ENCODE results near the gene CENPX. TPM values are rescaled to one million over a fixed set of nuclear protein-coding genes. Genes with fewer than 3 reads are reported as not detected.
"Not testable (repeated sequence)": the region's sequence is repeated elsewhere in the genome, so short reads cannot be mapped to it uniquely, and the experiment has no call there.

The CENPX gene
- polyA plus RNA-seq, 3 donors: 38.7 to 51.4 (median 48.5) TPM

DNA sequence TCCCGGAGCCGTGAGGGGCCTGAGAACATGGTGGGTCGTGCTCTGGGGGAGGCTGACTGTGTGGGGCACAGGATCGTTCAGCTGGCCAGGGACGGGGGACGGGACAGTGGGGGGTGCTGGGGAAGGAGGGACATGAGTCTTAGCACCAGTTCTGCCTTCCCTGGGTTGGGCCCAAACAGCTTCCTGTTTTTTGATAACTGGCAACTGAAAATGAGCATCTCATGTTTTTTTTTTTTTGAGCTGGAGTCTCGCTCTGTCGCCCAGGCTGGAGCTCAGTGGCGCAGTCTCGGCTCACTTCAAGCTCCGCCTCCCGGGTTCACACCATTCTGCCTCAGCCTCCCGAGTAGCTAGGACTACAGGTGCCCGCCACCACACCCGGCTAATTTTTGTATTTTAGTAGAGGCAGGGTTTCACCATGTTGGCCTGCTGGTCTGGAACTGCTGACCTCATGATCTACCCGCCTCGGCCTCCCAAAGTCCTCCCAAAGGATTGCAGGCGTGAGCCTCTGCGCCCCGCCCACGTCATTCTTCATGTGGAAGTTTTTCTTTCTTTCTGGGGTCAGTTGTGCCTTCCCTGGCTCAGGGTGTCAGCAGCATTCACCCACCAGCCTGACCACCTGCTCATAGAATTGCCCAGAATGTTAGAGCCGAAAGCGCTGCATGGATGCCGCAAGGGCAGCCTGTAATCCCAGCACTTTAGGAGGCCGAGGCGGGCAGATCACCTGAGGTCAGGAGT is 38.9 kb downstream of the CENPX start:
- no peak for DNase-seq

- no peak for DNase-seq
These were observed 39.6 kb downstream of the CENPX start for GRCh38 chr17:81983011-81983638.

DNA sequence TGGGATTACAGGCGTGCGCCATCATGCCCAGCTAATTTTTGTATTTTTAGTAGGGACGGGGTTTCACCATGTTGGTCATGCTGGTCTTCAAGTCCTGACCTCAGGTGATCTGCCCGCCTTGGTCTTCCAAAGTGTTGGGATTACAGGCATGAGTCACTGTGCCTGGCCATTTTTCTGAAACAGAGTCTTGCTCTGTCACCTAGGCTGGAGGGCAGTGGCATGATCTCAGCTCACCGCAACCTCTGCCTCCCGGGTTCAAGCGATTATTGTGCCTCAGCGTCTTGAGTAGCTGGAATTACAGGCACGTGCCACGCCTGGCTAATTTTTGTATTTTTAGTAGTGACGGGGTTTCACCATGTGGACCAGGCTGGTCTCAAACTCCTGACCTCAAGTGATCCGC is 41.2 kb downstream of the CENPX start:
- not testable (repeated sequence) for DNase-seq

DNA sequence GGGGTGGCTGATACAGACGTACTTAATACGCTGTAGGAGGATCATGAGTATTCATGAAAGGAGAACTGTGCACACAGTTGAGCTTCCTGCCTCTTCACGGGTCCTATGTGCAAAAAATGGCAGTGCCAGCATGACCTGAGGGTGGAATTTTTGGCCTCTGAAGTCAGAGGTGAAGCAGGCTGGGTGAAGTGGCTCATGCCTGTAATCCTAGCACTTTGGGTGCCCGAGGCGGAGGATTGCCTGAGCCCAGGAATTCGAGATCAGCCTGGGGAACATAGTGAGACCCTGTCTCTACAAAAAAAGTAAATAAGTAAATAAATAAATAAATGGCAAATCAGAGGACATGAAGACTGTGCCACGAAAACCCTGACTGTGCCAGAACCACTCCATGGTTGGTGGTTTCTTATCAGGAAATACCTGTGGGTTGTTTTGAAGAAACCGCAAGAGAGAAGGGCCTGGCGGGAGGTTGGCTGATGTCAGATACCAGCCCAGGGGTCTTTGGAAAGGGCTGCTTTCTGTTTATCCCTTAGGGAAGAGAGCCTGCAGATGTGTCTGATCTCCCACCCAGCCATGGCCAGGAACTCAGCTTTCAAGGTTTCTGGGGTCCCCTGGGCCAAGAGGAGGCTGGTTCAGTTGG is 41.9 kb downstream of the CENPX start:
- no peak for DNase-seq

DNA sequence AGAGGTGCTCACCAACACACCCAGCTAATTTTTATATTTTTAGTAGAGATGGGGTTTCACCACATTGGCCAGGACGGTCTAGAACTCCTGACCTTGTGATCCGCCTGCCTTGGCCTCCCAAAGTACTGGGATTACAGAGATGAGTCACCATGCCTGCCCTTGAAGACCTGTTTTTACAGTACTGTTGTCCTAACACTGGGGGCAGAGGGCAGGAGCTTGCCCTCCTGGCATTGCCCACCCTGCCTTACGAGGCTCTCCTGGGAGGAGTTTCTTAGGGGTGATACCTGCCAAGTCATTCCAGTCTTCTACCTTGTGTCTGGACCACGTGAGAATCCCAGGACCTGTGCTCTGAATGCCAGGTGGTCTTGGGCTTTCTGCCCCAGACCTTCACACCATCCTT is 42.6 kb downstream of the CENPX start:
- no peak for DNase-seq

DNA sequence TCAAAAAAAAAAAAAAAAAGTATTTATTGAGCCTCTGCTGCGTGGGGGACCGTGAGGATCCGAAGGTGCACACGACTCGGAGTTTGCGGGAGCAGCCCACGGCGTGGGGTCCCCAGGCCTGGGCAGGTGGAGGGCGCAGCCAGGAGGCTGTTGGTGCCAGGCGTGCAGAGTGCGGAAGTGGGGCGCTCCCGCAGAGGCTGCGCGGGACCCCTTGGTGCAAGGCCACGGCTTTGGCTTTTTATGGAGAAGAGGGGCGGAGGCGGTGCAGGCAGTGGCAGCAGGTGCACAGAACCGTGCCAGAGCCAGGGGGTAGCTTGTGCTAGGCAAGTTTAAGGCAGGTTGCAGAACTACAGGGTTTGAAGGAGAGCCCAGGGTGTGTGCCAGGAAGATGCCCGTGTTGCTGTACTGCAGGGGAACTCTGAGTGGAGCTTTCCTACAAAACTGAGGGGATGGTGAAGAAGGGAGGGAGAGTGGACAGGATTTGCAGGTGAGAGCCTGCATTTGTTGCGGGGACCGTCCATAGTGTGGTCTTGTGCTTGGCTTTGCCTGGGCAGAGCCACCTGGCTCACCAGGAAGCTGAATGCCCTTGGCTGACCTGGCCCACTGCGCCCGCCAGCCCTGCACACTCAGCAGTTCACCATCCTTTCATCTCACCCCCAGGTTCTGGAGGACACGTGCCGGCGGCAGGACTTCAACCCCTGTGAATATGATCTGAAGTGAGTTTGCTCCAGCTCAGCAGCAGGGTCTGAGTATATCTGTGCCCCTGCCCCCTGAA is 44.0 kb downstream of the CENPX start:
- no peak for DNase-seq

DNA sequence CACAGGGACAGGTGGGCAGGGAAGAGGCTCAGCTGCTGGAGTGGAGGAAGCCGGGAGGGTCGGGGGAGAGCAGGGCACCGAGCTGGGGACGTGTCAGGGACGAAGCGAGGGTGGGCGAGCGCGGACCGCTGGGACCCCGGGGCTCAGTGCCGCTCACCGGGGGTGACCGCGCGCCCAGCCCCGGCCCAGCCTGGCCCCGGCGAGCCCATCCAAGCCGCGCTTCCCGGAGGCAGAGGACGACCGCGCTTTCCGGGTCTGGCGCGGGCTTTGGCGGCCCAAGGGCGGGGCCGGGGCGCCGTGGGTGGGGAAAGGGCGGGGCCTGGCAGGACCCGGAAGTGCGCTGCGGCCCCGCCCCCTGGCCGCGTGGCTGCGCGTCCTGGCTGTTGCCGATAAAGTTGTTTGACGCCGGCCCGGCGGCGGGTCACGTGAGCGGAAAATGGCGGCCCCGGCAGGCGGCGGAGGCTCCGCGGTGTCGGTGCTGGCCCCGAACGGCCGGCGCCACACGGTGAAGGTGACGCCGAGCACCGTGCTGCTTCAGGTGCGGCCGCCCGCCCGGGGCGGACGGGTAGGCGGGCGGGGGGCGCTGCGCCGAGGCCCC is 45.4 kb downstream of the CENPX start, which contains the start of gene ASPSCR1:
ASPSCR1 (plus strand) TSS at position 419 of the 598 bp plus-strand sequence; CDS start at position 437, 18 bp downstream.
- peak; percentile 89 for DNase-seq

DNA sequence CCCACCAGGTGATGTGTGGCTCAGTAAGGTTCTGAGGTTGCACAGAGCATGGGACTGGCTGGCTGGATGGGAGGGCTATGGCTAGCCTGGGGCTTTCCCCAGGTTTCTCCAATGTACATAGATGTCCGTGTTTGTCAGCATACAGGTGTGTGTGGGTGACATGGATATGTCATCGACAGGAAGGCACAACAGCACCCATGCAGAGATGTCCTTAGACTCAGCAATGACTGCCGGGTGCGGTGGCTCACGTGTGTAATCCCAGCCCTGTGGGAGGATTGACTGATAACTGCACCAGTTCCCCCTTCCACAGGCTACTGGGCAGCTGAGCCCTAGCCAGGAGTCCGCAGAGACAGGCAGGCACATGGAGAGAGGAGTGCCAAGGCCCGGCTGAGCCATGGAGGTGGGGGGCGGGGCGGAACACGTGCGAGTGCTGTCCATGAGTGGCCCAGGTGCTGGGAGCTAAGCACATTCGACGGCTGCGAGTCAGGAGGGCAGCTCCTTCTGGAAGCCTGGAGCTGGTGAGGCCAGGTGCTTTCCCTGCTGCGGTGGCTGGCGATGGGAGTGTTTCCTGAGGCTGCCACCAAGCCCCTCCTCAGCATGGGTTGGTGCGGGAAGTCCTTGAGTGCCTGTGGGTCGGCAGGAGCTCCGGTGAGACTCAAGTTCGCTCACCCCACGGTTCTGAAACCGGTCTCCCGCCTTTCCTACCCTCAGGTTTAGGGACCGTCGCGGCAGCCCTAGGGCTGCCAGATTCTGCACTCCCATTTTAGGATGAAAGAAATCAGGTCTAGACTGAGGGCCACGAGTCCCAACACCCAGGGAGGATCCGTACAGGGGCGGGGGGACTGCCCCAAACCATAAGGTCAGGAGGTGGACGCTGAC is 46.1 kb downstream of the CENPX start:
- no peak for DNase-seq

- DNase-seq: no peak
These were observed 49.2 kb downstream of the CENPX start for GRCh38 chr17:81973432-81973831.

GRCh38 chr17:81968850-81969812 is 53.5 kb downstream of the CENPX start:
- no peak for DNase-seq

Other genes with a start within 250 kb of the CENPX start
- gene GCGR, start 218.7 kb downstream of the CENPX start, polyA plus RNA-seq (ENCODE audit: insufficient read length in 3 of 3): 10 to 100 TPM; 11.1 to 14.0 (median 12.1) TPM
- 100 to 1,000 TPM; 102 to 124 (median 122) TPM for gene MCRIP1, start 189.6 kb downstream of the CENPX start, polyA plus RNA-seq (ENCODE audit: insufficient read length in 3 of 3)
- gene PPP1R27, start 187.8 kb downstream of the CENPX start, polyA plus RNA-seq (ENCODE audit: insufficient read length in 3 of 3): under 1 TPM in 2 of 3 donors, not detected in 1; 0.14 to 0.44 TPM
- 100 to 1,000 TPM; 415 to 451 (median 445) TPM for gene P4HB, start 162.3 kb downstream of the CENPX start, polyA plus RNA-seq (ENCODE audit: insufficient read length in 3 of 3)
- 100 to 1,000 TPM; 171 to 228 (median 216) TPM for gene ARHGDIA, start 151.5 kb downstream of the CENPX start, polyA plus RNA-seq (ENCODE audit: insufficient read length in 3 of 3)
- 10 to 100 TPM; 63.3 to 93.8 (median 83.9) TPM for gene ALYREF, start 131.3 kb downstream of the CENPX start, polyA plus RNA-seq (ENCODE audit: insufficient read length in 3 of 3)
- gene ANAPC11, start 131.2 kb downstream of the CENPX start, polyA plus RNA-seq (ENCODE audit: insufficient read length in 3 of 3): 100 to 1,000 TPM in 2 of 3 donors, 10 to 100 TPM in 1; 87.9 to 118 (median 117) TPM
- 1 to 10 TPM in 1 of 3 donors, under 1 TPM in 2; 0.71 to 1.2 (median 0.76) TPM for gene NPB, start 120.6 kb downstream of the CENPX start, polyA plus RNA-seq (ENCODE audit: insufficient read length in 3 of 3)
- 10 to 100 TPM; 49.6 to 55.1 (median 52.9) TPM for gene PCYT2, start 111.5 kb downstream of the CENPX start, polyA plus RNA-seq (ENCODE audit: insufficient read length in 3 of 3)
- gene SIRT7, start 104.7 kb downstream of the CENPX start, polyA plus RNA-seq (ENCODE audit: insufficient read length in 3 of 3): 10 to 100 TPM; 14.0 to 21.3 (median 20.6) TPM
- 10 to 100 TPM; 12.9 to 14.9 (median 13.1) TPM for gene MAFG, start 95.1 kb downstream of the CENPX start, polyA plus RNA-seq (ENCODE audit: insufficient read length in 3 of 3)
- gene PYCR1, start 85.6 kb downstream of the CENPX start, polyA plus RNA-seq (ENCODE audit: insufficient read length in 3 of 3): 10 to 100 TPM; 26.8 to 38.2 (median 31.9) TPM
- gene MYADML2, start 75.6 kb downstream of the CENPX start, polyA plus RNA-seq (ENCODE audit: insufficient read length in 3 of 3): under 1 TPM; 0.17 to 0.36 (median 0.24) TPM
- gene NOTUM, start 61.7 kb downstream of the CENPX start, polyA plus RNA-seq (ENCODE audit: insufficient read length in 3 of 3): 1 to 10 TPM; 2.1 to 4.3 (median 2.4) TPM
- gene ASPSCR1, start 45.2 kb downstream of the CENPX start, polyA plus RNA-seq (ENCODE audit: insufficient read length in 3 of 3): 10 to 100 TPM; 37.2 to 40.1 (median 37.4) TPM
- gene LRRC45, start 427 bp upstream of the CENPX start, polyA plus RNA-seq (ENCODE audit: insufficient read length in 3 of 3): 10 to 100 TPM; 15.8 to 18.1 (median 16.6) TPM
- gene RAC3, start 8.8 kb upstream of the CENPX start, polyA plus RNA-seq (ENCODE audit: insufficient read length in 3 of 3): 10 to 100 TPM; 13.4 to 17.1 (median 14.6) TPM
- gene DCXR, start 14.8 kb upstream of the CENPX start, polyA plus RNA-seq (ENCODE audit: insufficient read length in 3 of 3): 100 to 1,000 TPM in 2 of 3 donors, 10 to 100 TPM in 1; 98.3 to 138 (median 102) TPM
- 10 to 100 TPM; 49.4 to 56.6 (median 54.8) TPM for gene RFNG, start 28.9 kb upstream of the CENPX start, polyA plus RNA-seq (ENCODE audit: insufficient read length in 3 of 3)
- 100 to 1,000 TPM; 127 to 149 (median 140) TPM for gene GPS1, start 29.0 kb upstream of the CENPX start, polyA plus RNA-seq (ENCODE audit: insufficient read length in 3 of 3)
- 10 to 100 TPM; 76.8 to 96.3 (median 90.9) TPM for gene DUS1L, start 42.9 kb upstream of the CENPX start, polyA plus RNA-seq (ENCODE audit: insufficient read length in 3 of 3)
- gene FASN, start 75.4 kb upstream of the CENPX start, polyA plus RNA-seq (ENCODE audit: insufficient read length in 3 of 3): 10 to 100 TPM; 41.4 to 56.7 (median 50.1) TPM
- 10 to 100 TPM; 50.9 to 98.3 (median 89.0) TPM for gene CCDC57, start 190.0 kb upstream of the CENPX start, polyA plus RNA-seq (ENCODE audit: insufficient read length in 3 of 3)
- 10 to 100 TPM; 13.6 to 15.2 (median 13.9) TPM for gene SLC16A3, start 206.2 kb upstream of the CENPX start, polyA plus RNA-seq (ENCODE audit: insufficient read length in 3 of 3)

All from renal pelvis (tissue), 4 donors.